Left cardiac atrium (tissue), 4 donors: ENCODE data around the gene IL1RAP. TPM values are rescaled to one million over a fixed set of nuclear protein-coding genes. Genes with fewer than 3 reads are reported as not detected.

ENCODE experiments used
- ATAC-seq, 2 donors: fragments of 200-7000 bp; cut with Tn5 transposase; one replicate each; pipeline ENCODE4 v1.9.1; 2020; ENCODE audit warnings: mild to moderate bottlenecking in 2 of 2, moderate library complexity in 2 of 2
- DNase-seq: peaks from one replicate; pipeline ENCODE4 v3.0.0-alpha.2; 2020
- intact Hi-C, 2 donors: fragments of 100-400 bp; cut with DNase I; formaldehyde crosslinking; loops; one replicate each; pipeline versions ENCODE4 v1.14.1 to v1.15.1; 2022 to 2023
- total RNA-seq, 2 donors: library from RNA; stranded (reverse); fragmentation: NEBNext Ultra II Directional; extraction: Animal tissue kit (Norgen Biotek cat#: 25700); gene quantifications; one replicate each; pipeline ENCODE4 v1.2.1, GENCODE V29; 2021
- donor health status: DM: no; HTN: yes; CAD: no.
- donor health status: DM: no; HTN: yes; CAD: no; lungs with severe emphysema.
- donor health status: DM: yes; HTN: yes; CAD: no.
- donor health status: Dilated cardiomyopathy.

The IL1RAP gene
- total RNA-seq, 2 donors from 2014 or later = 7.1 to 14.7 TPM

- ATAC-seq = no peak
- DNase-seq = no peak
- intact Hi-C loops = no loop called here
Observed at GRCh38 chr3:190595179-190595795, 81.4 kb downstream of the IL1RAP start.

- ATAC-seq (no peak), DNase-seq (no peak)
- intact Hi-C loops = no loop called here
Observed at GRCh38 chr3:190595807-190596206, 81.9 kb downstream of the IL1RAP start.

- intact Hi-C loops = no loop called here
- no peak for ATAC-seq
- DNase-seq = no peak
Observed at GRCh38 chr3:190596349-190597285, 82.7 kb downstream of the IL1RAP start.

- DNase-seq (no peak), ATAC-seq (peak; percentile 58 to 65)
- intact Hi-C loops = no loop called here
Observed at GRCh38 chr3:190597291-190597690, 83.4 kb downstream of the IL1RAP start.

- peak in 1 of 2 donors; percentile 33 for ATAC-seq
- DNase-seq = peak; percentile 28
- intact Hi-C loops = no loop called here
Observed at GRCh38 chr3:190601622-190602021, 87.7 kb downstream of the IL1RAP start.

GRCh38 chr3:190605385-190605784 is 91.5 kb downstream of the IL1RAP start:
- ATAC-seq = no peak
- DNase-seq = no peak
- intact Hi-C loops = no loop called here

GRCh38 chr3:190606596-190606995 is 92.7 kb downstream of the IL1RAP start:
- ATAC-seq (no peak), DNase-seq (no peak)
- intact Hi-C loops = no loop called here

- intact Hi-C loops = no loop called here
- DNase-seq (no peak), ATAC-seq (no peak)
Observed at GRCh38 chr3:190607021-190607420, 93.1 kb downstream of the IL1RAP start.

- intact Hi-C loops = no loop called here
- no peak for ATAC-seq
- no peak for DNase-seq
Observed at GRCh38 chr3:190608850-190609589, 95.1 kb downstream of the IL1RAP start.

GRCh38 chr3:190614226-190615059 is 100.6 kb downstream of the IL1RAP start:
- DNase-seq (no peak), ATAC-seq (no peak)
- intact Hi-C loops = no loop called here

GRCh38 chr3:190615060-190615384 is 101.1 kb downstream of the IL1RAP start:
- no peak for DNase-seq
- intact Hi-C loops = no loop called here
- ATAC-seq = no peak

- ATAC-seq = no peak
- DNase-seq = no peak
- intact Hi-C loops = no loop called here
Observed at GRCh38 chr3:190615607-190616006, 101.7 kb downstream of the IL1RAP start.

- no peak for DNase-seq
- intact Hi-C loops = no loop called here
- no peak for ATAC-seq
Observed at GRCh38 chr3:190616637-190617036, 102.8 kb downstream of the IL1RAP start.

- intact Hi-C loops = no loop called here
- DNase-seq (peak; percentile 27), ATAC-seq (peak in 1 of 2 donors; percentile 58)
Observed at GRCh38 chr3:190617185-190617584, 103.3 kb downstream of the IL1RAP start.

GRCh38 chr3:190618330-190619030 is 104.6 kb downstream of the IL1RAP start:
- ATAC-seq = no peak
- intact Hi-C loops = no loop called here
- no peak for DNase-seq

- DNase-seq (no peak), ATAC-seq (no peak)
- intact Hi-C loops = no loop called here
Observed at GRCh38 chr3:190619353-190619752, 105.5 kb downstream of the IL1RAP start.

- ATAC-seq (no peak), DNase-seq (no peak)
- intact Hi-C loops = no loop called here
Observed at GRCh38 chr3:190619761-190620160, 105.9 kb downstream of the IL1RAP start.

- intact Hi-C loops = no loop called here
- ATAC-seq = no peak
Observed at GRCh38 chr3:190620886-190621608, 107.2 kb downstream of the IL1RAP start.

More at GRCh38 chr3:190620886-190621608, 107.2 kb downstream of the IL1RAP start:
- no peak for DNase-seq
